PC-3 (cell line): Measurements from ENCODE around the gene MAGIX. TPM values are rescaled to one million over a fixed set of nuclear protein-coding genes. Genes with fewer than 3 reads are reported as not detected.
A peak's percentile ranks its signal among the peaks of the same experiment; 100 is the strongest.

ENCODE experiments used
- ATAC-seq: fragments of 200-7000 bp; cut with Tn5 transposase; 2 replicates; pipeline ENCODE4 v1.9.1; 2020; ENCODE audit warnings: mild to moderate bottlenecking, moderate library complexity
- BruUV-seq: library from RNA; stranded (reverse); fragments of 400-500 nt; replicated peaks from 2 replicates; lab custom pipeline; 2021; lab: Mats Ljungman, UMichigan
- CTCF ChIA-PET: fragments of 300-600 bp; sonication (Branson Sonifier 250); formaldehyde crosslinking; loops from one replicate; lab custom pipeline; 2022; ENCODE audit warnings: antibody characterized with exemption; lab: Charles Lee
- POLR2A ChIA-PET: fragments of 300-600 bp; sonication (Branson Sonifier 250); formaldehyde crosslinking; loops from one replicate; lab custom pipeline; 2022; ENCODE audit warnings: antibody characterized with exemption; ENCODE audit not compliant: unreplicated experiment; lab: Charles Lee
- DNase-seq: peaks from one replicate; pipeline ENCODE4 v3.0.0-alpha.2; 2015
- H2AFZ ChIP-seq: fragments of 300-600 bp; sonication (generic); 2 replicates; pipeline ENCODE4 v1.6.0; 2016; ENCODE audit warnings: antibody characterized with exemption, low read length
- H3F3A ChIP-seq: fragments of 300-600 bp; sonication (generic); one replicate; pipeline ENCODE4 v1.6.0; 2017; ENCODE audit warnings: antibody characterized with exemption, low read length, control low read depth, mild to moderate bottlenecking; ENCODE audit not compliant: unreplicated experiment
- H3K27ac ChIP-seq: fragments of 300-600 bp; sonication (generic); 2 replicates; pipeline ENCODE4 v1.5.1; 2016; ENCODE audit warnings: mild to moderate bottlenecking, low read length
- H3K27me3 ChIP-seq: fragments of 300-600 bp; sonication (generic); 2 replicates; pipeline ENCODE4 v1.6.1; 2016; ENCODE audit warnings: low read length, mixed read lengths
- H3K36me3 ChIP-seq: fragments of 300-600 bp; sonication (generic); 2 replicates; pipeline ENCODE4 v1.6.1; 2016; ENCODE audit warnings: low read depth, mixed run types, low read length, mixed read lengths
- H3K4me1 ChIP-seq: fragments of 300-600 bp; sonication (generic); 2 replicates; pipeline ENCODE4 v1.5.1; 2016; ENCODE audit warnings: low read length; ENCODE audit not compliant: insufficient read depth
- H3K4me2 ChIP-seq: fragments of 300-600 bp; sonication (generic); 2 replicates; pipeline ENCODE4 v1.6.0; 2016; ENCODE audit warnings: low read length
- H3K4me3 ChIP-seq: fragments of 300-600 bp; sonication (generic); 2 replicates; pipeline ENCODE4 v1.5.1; 2016; ENCODE audit warnings: mild to moderate bottlenecking, low read length, mixed read lengths
- H3K79me2 ChIP-seq: fragments of 300-600 bp; sonication (generic); 2 replicates; pipeline ENCODE4 v1.6.1; 2017; ENCODE audit warnings: low read length, mixed read lengths
- H3K9ac ChIP-seq: fragments of 300-600 bp; sonication (generic); 2 replicates; pipeline ENCODE4 v1.6.0; 2016; ENCODE audit warnings: mild to moderate bottlenecking, low read length
- H3K9me2 ChIP-seq: fragments of 300-600 bp; sonication (generic); replicated peaks from 2 replicates; pipeline ENCODE4 v1.6.1; 2016; ENCODE audit warnings: mixed run types, low read length, mixed read lengths
- H3K9me3 ChIP-seq: fragments of 300-600 bp; sonication (generic); 2 replicates; pipeline ENCODE4 v1.6.1; 2016; ENCODE audit warnings: low read length, mixed read lengths
- H4K20me1 ChIP-seq: fragments of 300-600 bp; sonication (generic); 2 replicates; pipeline ENCODE4 v1.6.1; 2016; ENCODE audit warnings: low read length, mixed read lengths
- CTCF ChIP-seq: fragments of 300-600 bp; sonication (generic); conservative IDR thresholded peaks from 2 replicates; pipeline ENCODE4 v1.5.1; 2017; ENCODE audit warnings: antibody characterized with exemption, low read depth, mild to moderate bottlenecking, low read length
- EZH2 ChIP-seq: fragments of 300-600 bp; sonication (generic); IDR thresholded peaks from one replicate; pipeline ENCODE4 v1.6.1; 2017; ENCODE audit warnings: antibody characterized with exemption, mild to moderate bottlenecking, low read length; ENCODE audit not compliant: unreplicated experiment
- EZH2phosphoT487 ChIP-seq: fragments of 300-600 bp; sonication (generic); IDR thresholded peaks from 2 replicates; pipeline ENCODE4 v1.6.1; 2018; ENCODE audit warnings: mild to moderate bottlenecking, antibody characterized with exemption, low read length, borderline replicate concordance
- intact Hi-C: fragments of 100-400 bp; cut with micrococcal nuclease; formaldehyde crosslinking; loops from 2 replicates; pipeline ENCODE4 v1.9.0; 2023
- total RNA-seq: library from RNA; depleted of rRNA; stranded (reverse); fragments of >200 nt; gene quantifications from 2 replicates; pipeline ENCODE4 v1.2.3, GENCODE V29; 2014

Gene MAGIX
- total RNA-seq, 1 experiment from 2014 or later, result 12.5 TPM

- no peaks in the 10 kb centered on the region for H3F3A ChIP-seq
- peaks cover 12% of the 10 kb centered on the region for H3K36me3 ChIP-seq
- POLR2A ChIA-PET, result no interaction called here
- peaks cover 10% of the 10 kb centered on the region for H4K20me1 ChIP-seq
- no peak overlapping the region for H3K4me2 ChIP-seq
- CTCF ChIA-PET, result no interaction called here
- H2AFZ ChIP-seq, result no peak overlapping the region
- no peak overlapping the region for H3K27ac ChIP-seq
- H3K79me2 ChIP-seq, result peaks cover 28% of the 10 kb centered on the region
- BruUV-seq, result no TSS peak
- peaks cover 8% of the 10 kb centered on the region; the same call in 1 of the 2 replicates for H3K4me1 ChIP-seq
- TF ChIP-seq CTCF (no peak), EZH2 (no peak), EZH2phosphoT487 (no peak)
- intact Hi-C loops, result no loop called here
- no peaks in the 10 kb centered on the region for H3K9me2 ChIP-seq
- 0 out of 2 replicates have a peak, but pooled peaks have one; percentile 6 for ATAC-seq
- H3K4me3 ChIP-seq, result no peak overlapping the region
- H3K9me3 ChIP-seq, result no peaks in the 10 kb centered on the region
- no peak for DNase-seq
- no peaks in the 10 kb centered on the region for H3K27me3 ChIP-seq
- no peak overlapping the region for H3K9ac ChIP-seq
These were observed 14.1 kb downstream of the MAGIX start for GRCh38 chrX:49176421-49177326.

- CTCF ChIA-PET, result no interaction called here
- Histone ChIP-seq H3K4me1 (peaks cover 8% of the 10 kb centered on the region; the same call in 1 of the 2 replicates), H3K79me2 (peaks cover 22% of the 10 kb centered on the region), H2AFZ (no peak overlapping the region), H3K27ac (no peak overlapping the region), H4K20me1 (peaks cover 10% of the 10 kb centered on the region), H3K4me2 (no peak overlapping the region), H3K9me2 (no peaks in the 10 kb centered on the region), H3K9me3 (no peaks in the 10 kb centered on the region), H3K9ac (no peak overlapping the region), H3K36me3 (peaks cover 15% of the 10 kb centered on the region), H3K27me3 (no peaks in the 10 kb centered on the region), H3K4me3 (no peak overlapping the region), H3F3A (no peaks in the 10 kb centered on the region)
- intact Hi-C loops, result no loop called here
- no TSS peak for BruUV-seq
- POLR2A ChIA-PET, result no interaction called here
- ATAC-seq (peak; percentile 37), DNase-seq (no peak)
- 0 out of 2 replicates have a peak, but pooled peaks have one; percentile 20 for TF ChIP-seq CTCF
- TF ChIP-seq EZH2phosphoT487, result no peak
These were observed 14.8 kb downstream of the MAGIX start for GRCh38 chrX:49177338-49177833.

- intact Hi-C loops, result no loop called here
- Histone ChIP-seq H3K36me3 (peaks cover 17% of the 10 kb centered on the region), H3K9ac (no peak overlapping the region), H3K4me2 (no peak overlapping the region), H3K4me1 (peaks cover 5% of the 10 kb centered on the region; the same call in 1 of the 2 replicates), H3K27ac (no peak overlapping the region), H2AFZ (no peak overlapping the region), H3K9me2 (no peaks in the 10 kb centered on the region), H3K27me3 (no peaks in the 10 kb centered on the region), H4K20me1 (peaks cover 7% of the 10 kb centered on the region), H3K4me3 (no peak overlapping the region), H3K79me2 (peaks cover 16% of the 10 kb centered on the region), H3K9me3 (no peaks in the 10 kb centered on the region), H3F3A (no peaks in the 10 kb centered on the region)
- CTCF ChIA-PET, result no interaction called here
- TF ChIP-seq EZH2 (no peak), CTCF (no peak), EZH2phosphoT487 (no peak)
- POLR2A ChIA-PET, result no interaction called here
- ATAC-seq (no peak), DNase-seq (no peak)
- no TSS peak for BruUV-seq
These were observed 15.4 kb downstream of the MAGIX start for GRCh38 chrX:49177873-49178480.
